Measurements from ENCODE around the gene HRH1.

The HRH1 gene

GRCh38 chr3:11284011-11284410 is 129.7 kb downstream of the HRH1 start:
- Histone ChIP-seq H3K27ac (ENCODE audit: extremely low read depth, low read depth, low read length) (no peak overlapping the region), H3K36me3 (ENCODE audit: control insufficient read depth in 2 of 2, insufficient read depth in 1 of 2, low read length in 2 of 2) (peaks cover 11 to 29% of the 10 kb centered on the region in 2 experiments), H3K9me3 (ENCODE audit: control insufficient read depth, insufficient read depth, low read depth, low read length) (no peaks in the 10 kb centered on the region), H3K4me1 (ENCODE audit: control insufficient read depth, insufficient read depth, low read length) (peaks cover 16% of the 10 kb centered on the region; the same call in 1 of the 2 replicates), H3K4me3 (ENCODE audit: low read depth, low read length) (no peak overlapping the region)
- TF ChIP-seq ZBTB6 (tag by site-specific recombination; IDR thresholded peaks at IDR 0.05) (no peak), ZNF548 (tag by site-specific recombination; IDR thresholded peaks at IDR 0.05) (no peak), ZNF768 (tag by site-specific recombination; IDR thresholded peaks at IDR 0.05) (no peak), ZNF645 (tag by site-specific recombination; IDR thresholded peaks at IDR 0.05) (no peak), ZNF585B (tag by site-specific recombination; IDR thresholded peaks at IDR 0.05) (no peak)
- CTCF ChIA-PET, result no interaction called here
- POLR2A ChIA-PET, result interaction anchor here (1.1 kb wide), 1 partner anchor 12 kb away, joined by 3 read pairs; the partner anchor contains the start of gene ATG7

GRCh38 chr3:11285471-11285870 is 131.2 kb downstream of the HRH1 start:
- no peaks in the 10 kb centered on the region for H3K9me3 ChIP-seq (ENCODE audit: control insufficient read depth, insufficient read depth, low read depth, low read length)
- CTCF ChIA-PET, result interaction anchor here (0.6 to 1.3 kb wide), 4 partner anchors 13 to 191 kb away, joined by 3 to 4 read pairs (median 3); partner anchors contain the start of gene ATG7
- H3K4me1 ChIP-seq (ENCODE audit: control insufficient read depth, insufficient read depth, low read length), result peaks cover 16% of the 10 kb centered on the region; the same call in 1 of the 2 replicates
- POLR2A ChIA-PET, result interaction anchor here (2.9 kb wide), 1 partner anchor 13 kb away, joined by 17 read pairs; the partner anchor contains the start of gene ATG7
- no peak overlapping the region for H3K27ac ChIP-seq (ENCODE audit: extremely low read depth, low read depth, low read length)
- no peak for TF ChIP-seq ZNF354C (tag by site-specific recombination; IDR thresholded peaks at IDR 0.05; ENCODE audit: borderline replicate concordance, low read depth)
- TF ChIP-seq ZNF501 (tag by site-specific recombination; IDR thresholded peaks at IDR 0.05), result no peak
- TF ChIP-seq ZNF580 (tag by site-specific recombination; IDR thresholded peaks at IDR 0.05), result no peak
- TF ChIP-seq SCRT1 (tag by site-specific recombination; IDR thresholded peaks at IDR 0.05; ENCODE audit: borderline replicate concordance), result no peak
- no peak overlapping the region for H3K4me3 ChIP-seq (ENCODE audit: low read depth, low read length)
- peaks cover 11 to 25% of the 10 kb centered on the region in 2 experiments for H3K36me3 ChIP-seq (ENCODE audit: control insufficient read depth in 2 of 2, insufficient read depth in 1 of 2, low read length in 2 of 2)

- H3K36me3 ChIP-seq (ENCODE audit: control insufficient read depth in 2 of 2, insufficient read depth in 1 of 2, low read length in 2 of 2), result peaks cover 7 to 13% of the 10 kb centered on the region in 2 experiments; a peak in 2 of 3 replicates
- TF ChIP-seq ZNF580 (tag by site-specific recombination; IDR thresholded peaks at IDR 0.05) (no peak), ZNF830 (tag by site-specific recombination; IDR thresholded peaks at IDR 0.05; ENCODE audit: low read depth) (no peak), ZNF623 (tag by site-specific recombination; IDR thresholded peaks at IDR 0.05) (no peak), ZNF560 (tag by site-specific recombination; IDR thresholded peaks at IDR 0.05; ENCODE audit: borderline replicate concordance) (no peak), ZNF341 (tag by site-specific recombination; IDR thresholded peaks at IDR 0.05; ENCODE audit: low read depth) (no peak), ZNF473 (tag by site-specific recombination; IDR thresholded peaks at IDR 0.05) (no peak), ZNF654 (tag by site-specific recombination; IDR thresholded peaks at IDR 0.05; ENCODE audit: low read depth) (no peak), ZNF76 (tag by site-specific recombination; IDR thresholded peaks at IDR 0.05; ENCODE audit: borderline replicate concordance, low read depth) (no peak), ZNF423 (tag by site-specific recombination; IDR thresholded peaks at IDR 0.05) (no peak), KLF7 (tag by site-specific recombination; IDR thresholded peaks at IDR 0.05; ENCODE audit: borderline replicate concordance) (no peak)
- CTCF ChIA-PET, result interaction anchor here (1.4 kb wide), 1 partner anchor 51 kb away, joined by 3 read pairs; no protein-coding TSS in a partner anchor
- H3K27ac ChIP-seq (ENCODE audit: extremely low read depth, low read depth, low read length), result no peak overlapping the region
- POLR2A ChIA-PET, result interaction anchor here (0.6 to 2.9 kb wide), 3 partner anchors 14 to 39 kb away, joined by 4 to 35 read pairs (median 17); partner anchors contain the start of gene ATG7
- peaks cover 16% of the 10 kb centered on the region; the same call in 1 of the 2 replicates for H3K4me1 ChIP-seq (ENCODE audit: control insufficient read depth, insufficient read depth, low read length)
- no peaks in the 10 kb centered on the region for H3K9me3 ChIP-seq (ENCODE audit: control insufficient read depth, insufficient read depth, low read depth, low read length)
- H3K4me3 ChIP-seq (ENCODE audit: low read depth, low read length), result no peak overlapping the region
Measured at GRCh38 chr3:11287404-11287803, 133.1 kb downstream of the HRH1 start.

Data from HEK293 (cell line).